Activated CD4-positive, alpha-beta T cell treated with anti-CD3 and anti-CD28 coated beads for 24 hours (primary cell): ENCODE measurements around the gene CARMIL1.

Experiments used
- DNase-seq, 2 donors: peaks; one replicate each; pipeline ENCODE4 v3.0.0-alpha.2; 2020; ENCODE audit warnings: low read depth in 2 of 2

Gene CARMIL1

GRCh38 chr6:25307805-25308494, 28.8 kb downstream of the CARMIL1 start:
- no peak for DNase-seq

GRCh38 chr6:25309886-25310285, 30.7 kb downstream of the CARMIL1 start:
- DNase-seq, result no peak

GRCh38 chr6:25311331-25311840, 32.2 kb downstream of the CARMIL1 start:
- no peak for DNase-seq

- no peak for DNase-seq
These were observed 33.0 kb downstream of the CARMIL1 start for GRCh38 chr6:25312034-25312620.

GRCh38 chr6:25312703-25313102, 33.5 kb downstream of the CARMIL1 start:
- DNase-seq, result no peak

GRCh38 chr6:25314509-25315175, 35.5 kb downstream of the CARMIL1 start:
- DNase-seq, result no peak

- DNase-seq, result no peak
These were observed 36.3 kb downstream of the CARMIL1 start for GRCh38 chr6:25315194-25316177.

GRCh38 chr6:25316626-25317025, 37.5 kb downstream of the CARMIL1 start:
- DNase-seq, result no peak

- no peak for DNase-seq
These were observed 39.4 kb downstream of the CARMIL1 start for GRCh38 chr6:25318589-25318988.

GRCh38 chr6:25320459-25320858, 41.3 kb downstream of the CARMIL1 start:
- no peak for DNase-seq

- no peak for DNase-seq
These were observed 43.5 kb downstream of the CARMIL1 start for GRCh38 chr6:25322692-25323091.

GRCh38 chr6:25324066-25324762, 45.0 kb downstream of the CARMIL1 start:
- no peak for DNase-seq

GRCh38 chr6:25326126-25326525, 47.0 kb downstream of the CARMIL1 start:
- no peak for DNase-seq

- DNase-seq, result no peak
These were observed 47.8 kb downstream of the CARMIL1 start for GRCh38 chr6:25326960-25327359.

- DNase-seq, result no peak
These were observed 48.3 kb downstream of the CARMIL1 start for GRCh38 chr6:25327432-25327831.

GRCh38 chr6:25329161-25329817, 50.1 kb downstream of the CARMIL1 start:
- no peak for DNase-seq

GRCh38 chr6:25329982-25330381, 50.8 kb downstream of the CARMIL1 start:
- no peak for DNase-seq

- no peak for DNase-seq
These were observed 51.9 kb downstream of the CARMIL1 start for GRCh38 chr6:25330796-25331685.

GRCh38 chr6:25332165-25332564, 53.0 kb downstream of the CARMIL1 start:
- DNase-seq, result no peak
